GM12878 (cell line): ENCODE results near the gene SYNGR3. TPM values are rescaled to one million over a fixed set of nuclear protein-coding genes. Genes with fewer than 3 reads are reported as not detected.
A peak's percentile ranks its signal among the peaks of the same experiment; 100 is the strongest.

Experiments
- ATAC-seq: fragments of 200-7000 bp; cut with Tn5 transposase; 3 replicates; pipeline ENCODE4 v1.9.1; 2020; ENCODE audit warnings: mild to moderate bottlenecking, moderate library complexity
- BruUV-seq: library from RNA; stranded (reverse); fragments of 400-500 nt; replicated peaks from 2 replicates; lab custom pipeline; 2021; lab: Mats Ljungman, UMichigan
- CTCF ChIA-PET: fragments of 300-600 bp; sonication (Branson Sonifier 250); formaldehyde crosslinking; extraction: SDS; loops from one replicate; lab custom pipeline; 2021; ENCODE audit warnings: inconsistent platforms; lab: Yijun Ruan, JAX
- POLR2A ChIA-PET: fragments of 350-600 bp; formaldehyde crosslinking; extraction: SDS; loops from one replicate; lab custom pipeline; 2021; ENCODE audit warnings: inconsistent platforms; lab: Charles Lee
- RAD21 ChIA-PET: fragments of 300-600 bp; sonication (Branson Sonifier 250); formaldehyde crosslinking; loops from one replicate; lab custom pipeline; 2023; ENCODE audit warnings: antibody characterized with exemption; ENCODE audit not compliant: unreplicated experiment; lab: Charles Lee
- SMC1A ChIA-PET: fragments of 300-600 bp; sonication (Branson Sonifier 250); formaldehyde crosslinking; loops from one replicate; lab custom pipeline; 2023; ENCODE audit not compliant: unreplicated experiment, uncharacterized antibody; lab: Charles Lee
- DNase-seq: peaks from one replicate; pipeline ENCODE4 v3.0.0-alpha.2; 2011; ENCODE audit warnings: low read depth, low spot score
- FAIRE-seq: peaks from 3 replicates; lab custom pipeline; 2011; peaks lifted over from hg19 to GRCh38; lab: Jason Lieb, UNC
- H2AFZ ChIP-seq: 2 replicates; pipeline ENCODE4 v1.6.0; 2011; ENCODE audit warnings: low read depth, low read length, control low read depth; ENCODE audit not compliant: control insufficient read depth
- H3K27ac ChIP-seq: 2 replicates; pipeline ENCODE4 v1.5.1; 2011; ENCODE audit warnings: control low read depth; ENCODE audit not compliant: control insufficient read depth, insufficient read depth
- H3K27me3 ChIP-seq, 2 experiments: replicated peaks in 1 of 2; 2 replicates each; pipeline versions ENCODE4 v1.6.0 to v1.6.1; 2011; ENCODE audit warnings: low read length in 1 of 2; ENCODE audit not compliant: control insufficient read depth in 2 of 2, insufficient read depth in 2 of 2
- H3K36me3 ChIP-seq, 2 experiments: 2 replicates each; pipeline ENCODE4 v1.5.1; 2011; ENCODE audit warnings: low read length in 1 of 2; ENCODE audit not compliant: control insufficient read depth in 2 of 2, insufficient read depth in 2 of 2
- H3K4me1 ChIP-seq: 2 replicates; pipeline ENCODE4 v1.6.1; 2011; ENCODE audit warnings: mild to moderate bottlenecking, low read length, moderate library complexity, mixed read lengths; ENCODE audit not compliant: control insufficient read depth, insufficient read depth
- H3K4me2 ChIP-seq: 2 replicates; pipeline ENCODE4 v1.6.0; 2011; ENCODE audit warnings: control low read depth; ENCODE audit not compliant: control insufficient read depth, insufficient read depth
- H3K4me3 ChIP-seq: fragments of 200-600 bp; sonication (generic); 2 replicates; pipeline ENCODE4 v1.5.1; 2016
- H3K79me2 ChIP-seq: 2 replicates; pipeline ENCODE4 v1.6.0; 2011; ENCODE audit warnings: low read length; ENCODE audit not compliant: control insufficient read depth, insufficient read depth
- H3K9ac ChIP-seq: 2 replicates; pipeline ENCODE4 v1.8.0; 2011; ENCODE audit warnings: low read length, control low read depth, mixed read lengths; ENCODE audit not compliant: control insufficient read depth, insufficient read depth
- H3K9me3 ChIP-seq: replicated peaks from 3 replicates; pipeline ENCODE4 v1.5.1; 2011; ENCODE audit warnings: mild to moderate bottlenecking, low read length; ENCODE audit not compliant: control insufficient read depth, insufficient read depth
- H4K20me1 ChIP-seq: 2 replicates; pipeline ENCODE4 v1.6.0; 2011; ENCODE audit not compliant: control insufficient read depth, insufficient read depth
- GABPA ChIP-seq: IDR thresholded peaks from 2 replicates; pipeline ENCODE4 v1.6.1; 2014; ENCODE audit warnings: antibody characterized with exemption, low read depth, mild to moderate bottlenecking, inconsistent platforms
- NFIC ChIP-seq: IDR thresholded peaks from 2 replicates; pipeline ENCODE4 v1.6.1; 2012; ENCODE audit warnings: low read depth, mild to moderate bottlenecking, inconsistent platforms, low read length, moderate library complexity
- NR2C2 ChIP-seq: IDR thresholded peaks from 2 replicates; pipeline ENCODE4 v1.6.1; 2011; ENCODE audit warnings: borderline replicate concordance, low read depth; ENCODE audit not compliant: control insufficient read depth, insufficient read length
- PKNOX1 ChIP-seq: fragments of 450-650 bp; IDR thresholded peaks from 2 replicates; pipeline ENCODE4 v1.6.1; 2016; ENCODE audit warnings: mild to moderate bottlenecking
- POLR2A ChIP-seq: IDR thresholded peaks from 2 replicates; pipeline ENCODE4 v1.6.1; 2011; ENCODE audit warnings: low read depth, mild to moderate bottlenecking, low read length
- RAD21 ChIP-seq: IDR thresholded peaks from 2 replicates; pipeline ENCODE4 v1.6.1; 2011; ENCODE audit warnings: mild to moderate bottlenecking, low read depth, low read length, moderate library complexity; ENCODE audit not compliant: insufficient read depth
- RELB ChIP-seq: fragments of 450-650 bp; IDR thresholded peaks from 2 replicates; pipeline ENCODE4 v1.6.1; 2017; ENCODE audit warnings: low read depth, mild to moderate bottlenecking, moderate library complexity
- USF2 ChIP-seq: IDR thresholded peaks from 2 replicates; pipeline ENCODE4 v1.6.1; 2011; ENCODE audit warnings: low read depth, low read length, improper control_type of control experiment, borderline replicate concordance
- WGBS: methylation state at CpG from one replicate; pipeline ENCODE4 v1.1.6; 2016; ENCODE audit warnings: low lambda C conversion rate; ENCODE audit not compliant: insufficient replicate concordance, insufficient coverage; ENCODE audit errors: missing lambda C conversion rate; 5-methylcytosine and 5-hydroxymethylcytosine counted together
- in situ Hi-C: fragments of 300-500 bp; cut with MboI; formaldehyde crosslinking; loops from 9 replicates; pipeline ENCODE4 v1.14.3; 2018; ENCODE audit warnings: mixed read lengths
- intact Hi-C: fragments of 100-400 bp; cut with micrococcal nuclease; formaldehyde crosslinking; loops from one replicate; pipeline ENCODE4 v1.14.2; 2022; ENCODE audit not compliant: unreplicated experiment
- polyA plus RNA-seq, 11 experiments: library from polyadenylated mRNA; depleted of rRNA in 4 of 11; unstranded in 6 of 11; stranded (reverse) in 5 of 11; fragments of >200 nt; fragmentation: Nextera tagmentation in 4 of 11; fragmentation: Illumina TruSeq in 1 of 11; extraction: Ambion mirVana in 4 of 11; extraction: Trizol in 1 of 11; gene quantifications; 1 replicate in 1 of 11; 2 replicates in 10 of 11; pipeline versions ENCODE4 v1.2.1 to v1.2.3, GENCODE V29; 2011 to 2016; ENCODE audit warnings: inconsistent platforms in 2 of 11, missing spikeins in 2 of 11, low read depth in 1 of 11
- total RNA-seq, 4 experiments: library from RNA; depleted of rRNA in 3 of 4; stranded (reverse); fragments of >200 nt in 3 of 4; fragmentation: Illumina TruSeq in 1 of 4; extraction: Trizol in 1 of 4; gene quantifications; 2 replicates each; pipeline versions ENCODE4 v1.2.1 to v1.2.3, GENCODE V29; 2013 to 2021

SYNGR3 gene
- total and polyA plus RNA-seq, 10 of the 15 experiments (the other 5 are each of a cell fraction or from before 2014, with no cell fraction given) = 1.2 to 18.1 (median 6.6) TPM

GRCh38 chr16:2004795-2005517 lies 15.2 kb downstream of the SYNGR3 start (continued):
- TF ChIP-seq PKNOX1 = no peak
- TF ChIP-seq GABPA = no peak
- TF ChIP-seq USF2 = no peak
- TF ChIP-seq RELB = no peak
- TF ChIP-seq NFIC = no peak

- SMC1A ChIA-PET = no interaction called here
- intact Hi-C loops (loop anchor here (5.0 kb wide), 1 partner anchor 147 kb away; no protein-coding TSS in a partner anchor), in situ Hi-C loops (no loop called here)
- BruUV-seq = no TSS peak
- DNase-seq = no peak
- no peak for FAIRE-seq
- Histone ChIP-seq H3K4me1 (peaks cover 21% of the 10 kb centered on the region), H3K4me2 (no peak overlapping the region), H2AFZ (no peak overlapping the region), H3K4me3 (0 out of 2 replicates have a peak overlapping the region, but pooled peaks have one; percentile 1), H4K20me1 (peaks cover 6% of the 10 kb centered on the region), H3K79me2 (peaks cover 66% of the 10 kb centered on the region), H3K9me3 (no peaks in the 10 kb centered on the region), H3K36me3 (peaks cover 0 to 30% of the 10 kb centered on the region in 2 experiments; a peak in 2 of 4 replicates), H3K27me3 (no peaks in the 10 kb centered on the region), H3K9ac (no peak overlapping the region), H3K27ac (no peak overlapping the region)
- WGBS = 74% methylated on average over 14 of the region's 21 CpGs
- RAD21 ChIA-PET = no interaction called here
- POLR2A ChIA-PET = interaction anchor here (1.7 kb wide), 1 partner anchor 41 kb away, joined by 7 read pairs; the partner anchor contains the start of gene RPS2
- ATAC-seq = no peak
- CTCF ChIA-PET = interaction anchor here (4.3 kb wide), 1 partner anchor 12 kb away, joined by 54 read pairs; no protein-coding TSS in a partner anchor
- TF ChIP-seq NR2C2 (no peak), POLR2A (peak; percentile 43; the same call in 1 of the 2 replicates), RAD21 (peak; percentile 24; the same call in 1 of the 2 replicates)
These were observed 15.9 kb downstream of the SYNGR3 start for GRCh38 chr16:2005646-2006045.
